Kidney (tissue), 14 donors: ENCODE measurements around the gene FSD2. TPM values are rescaled to one million over a fixed set of nuclear protein-coding genes. Genes with fewer than 3 reads are reported as not detected.
"Not testable (repeated sequence)": the region's sequence is repeated elsewhere in the genome, so short reads cannot be mapped to it uniquely, and the experiment has no call there.

ENCODE experiments used
- DNase-seq, 5 donors: peaks; one replicate each; pipeline ENCODE4 v3.0.0-alpha.2; 2013 to 2020
- FAIRE-seq: peaks from 2 replicates; lab custom pipeline; 2012; peaks lifted over from hg19 to GRCh38; lab: Jason Lieb, UNC
- H3K27ac ChIP-seq, 2 donors: one replicate each; pipeline ENCODE4 v1.7.0; 2013; ENCODE audit warnings: low read depth in 2 of 2, low read length in 2 of 2, inconsistent platforms in 1 of 2
- H3K27me3 ChIP-seq: one replicate; pipeline ENCODE4 v1.7.1; 2013; ENCODE audit warnings: low read length, inconsistent platforms; ENCODE audit not compliant: control insufficient read depth, insufficient read depth
- H3K36me3 ChIP-seq, 3 donors: one replicate each; pipeline versions ENCODE4 v1.7.0 to v1.7.1; 2013; ENCODE audit warnings: low read length in 3 of 3, control low read depth in 1 of 3, inconsistent platforms in 1 of 3; ENCODE audit not compliant: insufficient read depth in 3 of 3, control insufficient read depth in 2 of 3
- H3K4me1 ChIP-seq, 3 donors: one replicate each; pipeline versions ENCODE4 v1.7.0 to v1.7.1; 2013; ENCODE audit warnings: low read length in 3 of 3, inconsistent platforms in 1 of 3, low read depth in 1 of 3; ENCODE audit not compliant: control insufficient read depth in 2 of 3, insufficient read depth in 2 of 3
- H3K4me3 ChIP-seq, 3 donors: one replicate each; pipeline versions ENCODE4 v1.7.0 to v1.8.1; 2013; ENCODE audit warnings: low read length in 3 of 3, control low read depth in 1 of 3, inconsistent platforms in 1 of 3
- H3K9ac ChIP-seq, 3 donors: one replicate each; pipeline versions ENCODE4 v1.7.0 to v1.7.1; 2013; ENCODE audit warnings: low read length in 3 of 3, control low read depth in 1 of 3, inconsistent platforms in 1 of 3
- H3K9me3 ChIP-seq, 3 donors: one replicate each; pipeline versions ENCODE4 v1.7.0 to v1.7.1; 2013; ENCODE audit warnings: low read length in 3 of 3, control low read depth in 1 of 3, inconsistent platforms in 1 of 3; ENCODE audit not compliant: control insufficient read depth in 2 of 3, insufficient read depth in 1 of 3
- intact Hi-C: fragments of 100-400 bp; cut with DNase I; formaldehyde crosslinking; loops from one replicate; pipeline ENCODE4 v1.11.1; 2022
- polyA plus RNA-seq: library from polyadenylated mRNA; stranded (reverse); fragments of 350-450 nt; fragmentation: Illumina TruSeq; extraction: RNeasy Lipid Tissue Mini Kit (QIAGEN cat#74804); gene quantifications from one replicate; pipeline ENCODE4 v1.2.3, GENCODE V29; 2014; ENCODE audit warnings: low read depth, low replicate concordance; ENCODE audit not compliant: insufficient read depth
- total RNA-seq: library from RNA; stranded (reverse); fragmentation: NEBNext Ultra II Directional; extraction: Animal tissue kit (Norgen Biotek cat#: 25700); gene quantifications from one replicate; pipeline ENCODE4 v1.2.1, GENCODE V29; 2021
- TF ChIP-seq, protein P1 (sequence below): IDR thresholded peaks from 3 replicates; pipeline ENCODE4 v1.5.1; 2012; ENCODE audit warnings: mild to moderate bottlenecking, moderate library complexity, borderline replicate concordance; ENCODE audit not compliant: insufficient read depth; ENCODE audit errors: extremely low read depth
- donor health status: control.
- donor health status: control.
- donor health status: control.
- donor health status: control.
- donor health status: control.
- donor health status: DM: yes; HTN: yes; CAD: no.
- donor health status: Normal renal cell carcinoma (clear cell type).

Gene FSD2
- total and polyA plus RNA-seq, 2 donors from 2014 or later = not detected

- H3K27ac ChIP-seq = no peak within 1 kb of the TSS
- no peaks in the 10 kb centered on the region for H3K36me3 ChIP-seq
- H3K9me3 ChIP-seq = no peaks in the 10 kb centered on the region
- FAIRE-seq = no peak
- H3K27me3 ChIP-seq = no peaks in the 10 kb centered on the region
- TF ChIP-seq, protein P1, sequence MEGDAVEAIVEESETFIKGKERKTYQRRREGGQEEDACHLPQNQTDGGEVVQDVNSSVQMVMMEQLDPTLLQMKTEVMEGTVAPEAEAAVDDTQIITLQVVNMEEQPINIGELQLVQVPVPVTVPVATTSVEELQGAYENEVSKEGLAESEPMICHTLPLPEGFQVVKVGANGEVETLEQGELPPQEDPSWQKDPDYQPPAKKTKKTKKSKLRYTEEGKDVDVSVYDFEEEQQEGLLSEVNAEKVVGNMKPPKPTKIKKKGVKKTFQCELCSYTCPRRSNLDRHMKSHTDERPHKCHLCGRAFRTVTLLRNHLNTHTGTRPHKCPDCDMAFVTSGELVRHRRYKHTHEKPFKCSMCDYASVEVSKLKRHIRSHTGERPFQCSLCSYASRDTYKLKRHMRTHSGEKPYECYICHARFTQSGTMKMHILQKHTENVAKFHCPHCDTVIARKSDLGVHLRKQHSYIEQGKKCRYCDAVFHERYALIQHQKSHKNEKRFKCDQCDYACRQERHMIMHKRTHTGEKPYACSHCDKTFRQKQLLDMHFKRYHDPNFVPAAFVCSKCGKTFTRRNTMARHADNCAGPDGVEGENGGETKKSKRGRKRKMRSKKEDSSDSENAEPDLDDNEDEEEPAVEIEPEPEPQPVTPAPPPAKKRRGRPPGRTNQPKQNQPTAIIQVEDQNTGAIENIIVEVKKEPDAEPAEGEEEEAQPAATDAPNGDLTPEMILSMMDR = no peak
- peak; percentile 76 to 89 (median 82) for DNase-seq
- H3K9ac ChIP-seq = no peak within 1 kb of the TSS
- intact Hi-C loops = no loop called here
- H3K4me3 ChIP-seq = peak within 1 kb of the TSS; percentile 33 to 59 (median 52)
- H3K4me1 ChIP-seq = peaks cover 0 to 10% (median 0%) of the 10 kb centered on the region in 3 donors
Observed at GRCh38 chr15:82709421-82710207, 96.3 kb downstream of the FSD2 start, which contains the start of gene AP3B2. AP3B2 (minus strand) TSS chr15:82709875; CDS start chr15:82709706, 169 bp downstream.

- no peaks in the 10 kb centered on the region for H3K9me3 ChIP-seq
- intact Hi-C loops = no loop called here
- DNase-seq (peak in 1 of 5 donors; percentile 64), FAIRE-seq (no peak)
- no peaks in the 10 kb centered on the region for H3K27me3 ChIP-seq
- TF ChIP-seq, protein P1 = no peak
- peak overlapping the region in 2 of 3 donors; percentile 32 to 59 for H3K4me3 ChIP-seq
- no peaks in the 10 kb centered on the region for H3K36me3 ChIP-seq
- peaks cover 0 to 10% (median 0%) of the 10 kb centered on the region in 3 donors for H3K4me1 ChIP-seq
- H3K9ac ChIP-seq = no peak overlapping the region
- H3K27ac ChIP-seq = no peak overlapping the region
Observed at GRCh38 chr15:82709081-82709420, 96.8 kb downstream of the FSD2 start.

GRCh38 chr15:82705856-82706255 is 100.0 kb downstream of the FSD2 start:
- H3K27me3 ChIP-seq, H3K9ac ChIP-seq, H3K36me3 ChIP-seq, FAIRE-seq, H3K27ac ChIP-seq, intact Hi-C loops, DNase-seq, H3K4me3 ChIP-seq, H3K9me3 ChIP-seq: not testable (repeated sequence)
- H3K4me1 ChIP-seq = peaks cover 0 to 10% (median 0%) of the 10 kb centered on the region in 3 donors

Other genes with a start within 250 kb of the FSD2 start
- 1.4 TPM for gene CPEB1, start 158.7 kb downstream of the FSD2 start, total RNA-seq
- 1.6 TPM for gene CPEB1, start 158.7 kb downstream of the FSD2 start, polyA plus RNA-seq
- gene AP3B2, start 96.2 kb downstream of the FSD2 start, total RNA-seq = 4.7 TPM
- 1.8 TPM for gene AP3B2, start 96.2 kb downstream of the FSD2 start, polyA plus RNA-seq
- gene WHAMM, start 3.6 kb upstream of the FSD2 start, total RNA-seq = 13.8 TPM
- 4.0 TPM for gene WHAMM, start 3.6 kb upstream of the FSD2 start, polyA plus RNA-seq
- 35.8 TPM for gene HOMER2, start 146.7 kb upstream of the FSD2 start, total RNA-seq
- gene HOMER2, start 146.7 kb upstream of the FSD2 start, polyA plus RNA-seq = 4.6 TPM
- 20.3 TPM for gene RAMAC, start 180.1 kb upstream of the FSD2 start, total RNA-seq
- 18.3 TPM for gene RAMAC, start 180.1 kb upstream of the FSD2 start, polyA plus RNA-seq
- gene C15orf40, start 205.6 kb upstream of the FSD2 start, total RNA-seq = 20.5 TPM
- gene C15orf40, start 205.6 kb upstream of the FSD2 start, polyA plus RNA-seq = 44.1 TPM